ENCODE results near the gene RPA3. TPM values are rescaled to one million over a fixed set of nuclear protein-coding genes. Genes with fewer than 3 reads are reported as not detected.

RPA3 gene
- total RNA-seq, 1 experiment from 2014 or later = 87.5 TPM

GRCh38 chr7:7672545-7673239 is 45.7 kb downstream of the RPA3 start:
- Histone ChIP-seq H3K9me3 (ENCODE audit: control insufficient read depth in 1 of 2, insufficient read depth in 1 of 2, low read depth in 1 of 2, low read length in 2 of 2) (no peaks in the 10 kb centered on the region), H3K79me2 (ENCODE audit: insufficient read depth, low read length) (0 out of 2 replicates have a peak, but pooled peaks cover 5% of the 10 kb centered on the region), H3K27ac (ENCODE audit: low read depth, low read length) (no peak overlapping the region), H3K9me2 (ENCODE audit: insufficient read depth) (no peaks in the 10 kb centered on the region), H3K9ac (ENCODE audit: low read length) (no peak overlapping the region), H3K4me2 (ENCODE audit: low read length) (no peak overlapping the region), H3K4me1 (ENCODE audit: control insufficient read depth in 1 of 2, insufficient read depth in 2 of 2, low read length in 2 of 2) (no peaks in the 10 kb centered on the region), H3K36me3 (ENCODE audit: control insufficient read depth in 1 of 2, insufficient read depth in 2 of 2, low read length in 2 of 2) (no peaks in the 10 kb centered on the region; a peak in 1 of 4 replicates), H3K4me3 (replicated peaks in 1 of 2; ENCODE audit: low read depth in 1 of 2, low read length in 2 of 2) (no peak overlapping the region), H2AFZ (ENCODE audit: low read depth, low read length, poor library complexity, severe bottlenecking) (no peak overlapping the region), H3K27me3 (ENCODE audit: insufficient read depth, low read length) (no peaks in the 10 kb centered on the region), H4K20me1 (ENCODE audit: insufficient read depth) (no peaks in the 10 kb centered on the region)
- CTCF ChIA-PET = no interaction called here
- DNase-seq (ENCODE audit: low read depth, low spot score) (no peak), ATAC-seq (no peak)
- RAD21 ChIA-PET (ENCODE audit: low non-redundant PET in 1 of 2, low total read pairs in 2 of 2, uncharacterized antibody in 2 of 2, unreplicated experiment in 2 of 2) = no interaction called here
- intact Hi-C loops (cut with micrococcal nuclease) = no loop called here
- POLR2A ChIA-PET = no interaction called here
- no peak for TF ChIP-seq MAX (IDR thresholded peaks at IDR 0.05)
- TF ChIP-seq ZBTB33 (IDR thresholded peaks at IDR 0.05; ENCODE audit: extremely low read depth, insufficient replicate concordance, low read length) = no peak
- BruUV-seq (replicated peaks) = no TSS peak

GRCh38 chr7:7671361-7671760 is 47.0 kb downstream of the RPA3 start:
- no peak overlapping the region for H2AFZ ChIP-seq (ENCODE audit: low read depth, low read length, poor library complexity, severe bottlenecking)
- no peaks in the 10 kb centered on the region for H3K4me1 ChIP-seq (ENCODE audit: control insufficient read depth in 1 of 2, insufficient read depth in 2 of 2, low read length in 2 of 2)
- TF ChIP-seq EZH2 (IDR thresholded peaks at IDR 0.05) = no peak
- no peak for TF ChIP-seq ZFX (IDR thresholded peaks at IDR 0.05)
- RAD21 ChIA-PET (ENCODE audit: low non-redundant PET in 1 of 2, low total read pairs in 2 of 2, uncharacterized antibody in 2 of 2, unreplicated experiment in 2 of 2) = no interaction called here
- POLR2A ChIA-PET = no interaction called here
- H3K36me3 ChIP-seq (ENCODE audit: control insufficient read depth in 1 of 2, insufficient read depth in 2 of 2, low read length in 2 of 2) = no peaks in the 10 kb centered on the region; a peak in 1 of 4 replicates
- DNase-seq (ENCODE audit: low read depth, low spot score) (no peak), ATAC-seq (no peak)
- H3K4me3 ChIP-seq (replicated peaks in 1 of 2; ENCODE audit: low read depth in 1 of 2, low read length in 2 of 2) = no peak overlapping the region
- H3K9ac ChIP-seq (ENCODE audit: low read length) = no peak overlapping the region
- H4K20me1 ChIP-seq (ENCODE audit: insufficient read depth) = no peaks in the 10 kb centered on the region
- BruUV-seq (replicated peaks) = no TSS peak
- no peak overlapping the region for H3K4me2 ChIP-seq (ENCODE audit: low read length)
- no peaks in the 10 kb centered on the region for H3K9me3 ChIP-seq (ENCODE audit: control insufficient read depth in 1 of 2, insufficient read depth in 1 of 2, low read depth in 1 of 2, low read length in 2 of 2)
- no peaks in the 10 kb centered on the region for H3K9me2 ChIP-seq (ENCODE audit: insufficient read depth)
- intact Hi-C loops (cut with micrococcal nuclease) = no loop called here
- no peaks in the 10 kb centered on the region for H3K27me3 ChIP-seq (ENCODE audit: insufficient read depth, low read length)
- no peak overlapping the region for H3K27ac ChIP-seq (ENCODE audit: low read depth, low read length)
- 0 out of 2 replicates have a peak, but pooled peaks cover 5% of the 10 kb centered on the region for H3K79me2 ChIP-seq (ENCODE audit: insufficient read depth, low read length)
- CTCF ChIA-PET = interaction anchor here (1.0 kb wide), 1 partner anchor 10 kb away, joined by 6 read pairs; no protein-coding TSS in a partner anchor

Measured in HCT116 (cell line).